PC-9 (cell line): Measurements from ENCODE around the gene SPATS2L. TPM values are rescaled to one million over a fixed set of nuclear protein-coding genes. Genes with fewer than 3 reads are reported as not detected.

Experiments used
- BruUV-seq: library from RNA; stranded (reverse); fragments of 400-500 nt; replicated peaks from 2 replicates; lab custom pipeline; 2021; lab: Mats Ljungman, UMichigan
- CTCF ChIA-PET: fragments of 300-600 bp; sonication (Branson Sonifier 250); formaldehyde crosslinking; loops from one replicate; lab custom pipeline; 2022; ENCODE audit warnings: antibody characterized with exemption; lab: Charles Lee
- POLR2A ChIA-PET: fragments of 300-600 bp; sonication (Branson Sonifier 250); formaldehyde crosslinking; loops from one replicate; lab custom pipeline; 2022; ENCODE audit warnings: antibody characterized with exemption; ENCODE audit not compliant: unreplicated experiment; lab: Charles Lee
- DNase-seq, 2 experiments: peaks; one replicate each; pipeline versions ENCODE4 v3.0.0 to v3.0.0-alpha.2; 2015 to 2022; ENCODE audit warnings: mixed read lengths in 1 of 2
- H2AFZ ChIP-seq: fragments of 200-600 bp; sonication (generic); 2 replicates; pipeline ENCODE4 v1.8.1; 2017; ENCODE audit warnings: antibody characterized with exemption
- H3F3A ChIP-seq: fragments of 200-600 bp; sonication (generic); 2 replicates; pipeline ENCODE4 v1.8.1; 2017; ENCODE audit warnings: antibody characterized with exemption, mild to moderate bottlenecking, low read depth; ENCODE audit not compliant: insufficient read depth
- H3K27ac ChIP-seq: fragments of 200-600 bp; sonication (generic); 2 replicates; pipeline ENCODE4 v1.6.1; 2016; ENCODE audit warnings: mixed run types
- H3K27me3 ChIP-seq: fragments of 200-600 bp; sonication (generic); 2 replicates; pipeline ENCODE4 v1.6.1; 2016; ENCODE audit warnings: low read depth, mixed run types; ENCODE audit not compliant: insufficient read depth
- H3K36me3 ChIP-seq: fragments of 200-600 bp; sonication (generic); 2 replicates; pipeline ENCODE4 v1.6.1; 2016; ENCODE audit warnings: low read depth, mixed run types
- H3K4me1 ChIP-seq: fragments of 200-600 bp; sonication (generic); replicated peaks from 2 replicates; pipeline ENCODE4 v1.6.1; 2016; ENCODE audit warnings: mixed run types; ENCODE audit not compliant: insufficient read depth
- H3K4me2 ChIP-seq: fragments of 200-600 bp; sonication (generic); 2 replicates; pipeline ENCODE4 v1.6.1; 2017; ENCODE audit warnings: mixed run types
- H3K4me3 ChIP-seq: fragments of 200-600 bp; sonication (generic); 2 replicates; pipeline ENCODE4 v1.6.1; 2016; ENCODE audit warnings: mixed run types
- H3K79me2 ChIP-seq: fragments of 200-600 bp; sonication (generic); 2 replicates; pipeline ENCODE4 v1.6.1; 2017; ENCODE audit warnings: low read depth, mixed run types
- H3K9me2 ChIP-seq: fragments of 200-600 bp; sonication (generic); 2 replicates; pipeline ENCODE4 v1.8.1; 2017; ENCODE audit warnings: mild to moderate bottlenecking; ENCODE audit not compliant: insufficient read depth
- H3K9me3 ChIP-seq: fragments of 200-600 bp; sonication (generic); 2 replicates; pipeline ENCODE4 v1.8.1; 2016; ENCODE audit warnings: low read depth; ENCODE audit not compliant: insufficient read depth
- H4K20me1 ChIP-seq: fragments of 200-600 bp; sonication (generic); 2 replicates; pipeline ENCODE4 v1.8.1; 2017; ENCODE audit not compliant: insufficient read depth
- CTCF ChIP-seq: fragments of 200-600 bp; sonication (generic); conservative IDR thresholded peaks from 2 replicates; pipeline ENCODE4 v1.6.1; 2017; ENCODE audit warnings: mixed run types, antibody characterized with exemption, mild to moderate bottlenecking, moderate library complexity
- EZH2 ChIP-seq: fragments of 200-600 bp; sonication (generic); IDR thresholded peaks from 2 replicates; pipeline ENCODE4 v1.8.0; 2017; ENCODE audit warnings: antibody characterized with exemption, low read depth
- intact Hi-C: fragments of 100-400 bp; cut with micrococcal nuclease; formaldehyde crosslinking; loops from one replicate; pipeline ENCODE4 v1.10.0; 2022; ENCODE audit not compliant: unreplicated experiment
- total RNA-seq: library from RNA; stranded (reverse); gene quantifications from 2 replicates; pipeline ENCODE4 v1.2.3, GENCODE V29; 2021

Gene SPATS2L
- total RNA-seq, 1 experiment from 2014 or later: 199 TPM

- CTCF ChIA-PET: no interaction called here
Observed at GRCh38 chr2:200288670-200289429, 17.6 kb upstream of the SPATS2L start.

GRCh38 chr2:200296118-200296517, 10.4 kb upstream of the SPATS2L start:
- no peak overlapping the region for H3K27ac ChIP-seq
- no TSS peak for BruUV-seq
- no peak for DNase-seq
- no peak overlapping the region for H2AFZ ChIP-seq
- H3K4me1 ChIP-seq: peaks cover 17% of the 10 kb centered on the region
- H3K36me3 ChIP-seq: no peaks in the 10 kb centered on the region
- no peak overlapping the region for H3K4me2 ChIP-seq
- intact Hi-C loops: no loop called here
- ChIA-PET CTCF (no interaction called here), POLR2A (no interaction called here)
- H3K9me3 ChIP-seq: no peaks in the 10 kb centered on the region
- H3K9me2 ChIP-seq: no peaks in the 10 kb centered on the region
- H3K27me3 ChIP-seq: no peaks in the 10 kb centered on the region
- no peaks in the 10 kb centered on the region for H3K79me2 ChIP-seq
- H4K20me1 ChIP-seq: no peaks in the 10 kb centered on the region
- H3F3A ChIP-seq: peaks cover 6% of the 10 kb centered on the region; the same call in 1 of the 2 replicates
- no peak overlapping the region for H3K4me3 ChIP-seq
- TF ChIP-seq CTCF (no peak), EZH2 (no peak)

More at GRCh38 chr2:200288670-200289429, 17.6 kb upstream of the SPATS2L start:
- intact Hi-C loops: no loop called here
- H3K36me3 ChIP-seq: no peaks in the 10 kb centered on the region
- POLR2A ChIA-PET: interaction anchor here (0.6 kb wide), 1 partner anchor 19 kb away, joined by 22 read pairs; no protein-coding TSS in a partner anchor
- no peaks in the 10 kb centered on the region for H3K9me2 ChIP-seq
- 0 out of 2 replicates have a peak overlapping the region, but pooled peaks have one; percentile 12 for H2AFZ ChIP-seq
- TF ChIP-seq CTCF: no peak
- no peak for TF ChIP-seq EZH2
- peak in 1 of 2 experiments; percentile 41 for DNase-seq
- H3K9me3 ChIP-seq: no peaks in the 10 kb centered on the region; the same call in 1 of the 2 replicates
- H3K27ac ChIP-seq: no peak overlapping the region; the same call in 1 of the 2 replicates
- BruUV-seq: no TSS peak
- H3K79me2 ChIP-seq: no peaks in the 10 kb centered on the region
- peaks cover 4% of the 10 kb centered on the region; the same call in 1 of the 2 replicates for H3F3A ChIP-seq
- H3K27me3 ChIP-seq: no peaks in the 10 kb centered on the region
- H3K4me3 ChIP-seq: no peak overlapping the region
- 0 out of 2 replicates have a peak overlapping the region, but pooled peaks have one; percentile 3 for H3K4me2 ChIP-seq
- no peaks in the 10 kb centered on the region for H4K20me1 ChIP-seq
- peaks cover 12% of the 10 kb centered on the region for H3K4me1 ChIP-seq

- CTCF ChIA-PET: no interaction called here
- intact Hi-C loops: no loop called here
- H2AFZ ChIP-seq: no peak overlapping the region
- no peak for DNase-seq
- H3K4me2 ChIP-seq: no peak overlapping the region
- H3K4me3 ChIP-seq: no peak overlapping the region
- no peaks in the 10 kb centered on the region for H3K36me3 ChIP-seq
- H3K27me3 ChIP-seq: no peaks in the 10 kb centered on the region
- no peak for TF ChIP-seq CTCF
- no peak for TF ChIP-seq EZH2
- no peaks in the 10 kb centered on the region for H4K20me1 ChIP-seq
- no peaks in the 10 kb centered on the region; the same call in 1 of the 2 replicates for H3K9me3 ChIP-seq
- H3K79me2 ChIP-seq: no peaks in the 10 kb centered on the region
- no TSS peak for BruUV-seq
- H3F3A ChIP-seq: peaks cover 6% of the 10 kb centered on the region
- POLR2A ChIA-PET: no interaction called here
- no peaks in the 10 kb centered on the region for H3K9me2 ChIP-seq
- H3K4me1 ChIP-seq: peaks cover 27% of the 10 kb centered on the region
- H3K27ac ChIP-seq: no peak overlapping the region
Observed at GRCh38 chr2:200297100-200297499, 9.4 kb upstream of the SPATS2L start.
